HG03280 (cell line): ENCODE data around the gene SUN5.

Experiments used
- ATAC-seq: cut with Tn5 transposase; IDR thresholded peaks from one replicate; pipeline ENCODE4 v1.9.1; 2021; ENCODE audit warnings: mild to moderate bottlenecking, moderate library complexity; ENCODE audit not compliant: unreplicated experiment

The SUN5 gene

GRCh38 chr20:32997431-32997830 lies 6.8 kb downstream of the SUN5 start:
- no peak for ATAC-seq

DNA sequence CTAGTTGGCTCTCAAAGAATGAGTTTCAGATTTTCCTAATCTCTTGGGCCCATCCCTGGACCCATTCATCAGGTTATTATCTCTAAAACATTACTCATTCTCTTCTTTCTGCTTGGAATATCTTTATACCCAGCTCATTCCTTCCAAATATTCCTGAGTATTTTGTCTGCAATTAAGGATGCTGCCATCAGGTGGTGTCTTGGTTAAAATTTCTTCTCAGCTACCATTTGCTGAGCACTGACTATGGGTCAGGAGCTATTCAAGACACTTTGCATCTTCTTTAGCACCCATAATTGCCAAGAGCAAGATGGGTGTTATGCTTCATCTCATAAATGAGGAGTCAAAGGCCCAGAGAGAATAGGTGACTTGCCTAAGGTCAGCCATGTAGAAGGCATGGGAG lies 8.4 kb downstream of the SUN5 start:
- no peak for ATAC-seq

DNA sequence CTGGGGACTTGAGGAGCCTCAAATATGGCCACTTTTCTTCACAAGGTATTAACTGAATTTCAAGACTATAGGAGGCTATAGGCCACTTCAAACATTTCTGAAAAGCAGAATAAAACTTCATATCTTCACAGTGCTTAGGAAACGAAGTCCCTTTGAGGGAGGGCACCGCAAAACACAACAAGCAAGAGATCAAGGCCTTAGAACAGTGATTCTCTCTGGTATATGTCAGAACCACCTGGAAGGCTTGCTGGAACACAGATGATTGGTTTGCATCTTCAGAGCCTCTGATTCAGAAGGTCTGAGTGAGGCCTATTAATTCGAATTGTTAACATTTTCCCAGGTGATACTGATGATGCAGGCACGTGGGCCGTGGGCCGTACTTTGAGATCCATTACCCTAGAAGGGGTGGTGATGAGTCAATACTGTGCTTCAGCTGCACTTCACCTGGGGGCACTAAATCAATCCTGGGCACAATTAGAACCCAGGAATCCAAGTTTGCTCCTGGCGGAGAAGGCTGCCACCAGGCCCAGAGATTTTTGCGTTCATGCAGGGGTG lies 10.7 kb downstream of the SUN5 start:
- no peak for ATAC-seq

DNA sequence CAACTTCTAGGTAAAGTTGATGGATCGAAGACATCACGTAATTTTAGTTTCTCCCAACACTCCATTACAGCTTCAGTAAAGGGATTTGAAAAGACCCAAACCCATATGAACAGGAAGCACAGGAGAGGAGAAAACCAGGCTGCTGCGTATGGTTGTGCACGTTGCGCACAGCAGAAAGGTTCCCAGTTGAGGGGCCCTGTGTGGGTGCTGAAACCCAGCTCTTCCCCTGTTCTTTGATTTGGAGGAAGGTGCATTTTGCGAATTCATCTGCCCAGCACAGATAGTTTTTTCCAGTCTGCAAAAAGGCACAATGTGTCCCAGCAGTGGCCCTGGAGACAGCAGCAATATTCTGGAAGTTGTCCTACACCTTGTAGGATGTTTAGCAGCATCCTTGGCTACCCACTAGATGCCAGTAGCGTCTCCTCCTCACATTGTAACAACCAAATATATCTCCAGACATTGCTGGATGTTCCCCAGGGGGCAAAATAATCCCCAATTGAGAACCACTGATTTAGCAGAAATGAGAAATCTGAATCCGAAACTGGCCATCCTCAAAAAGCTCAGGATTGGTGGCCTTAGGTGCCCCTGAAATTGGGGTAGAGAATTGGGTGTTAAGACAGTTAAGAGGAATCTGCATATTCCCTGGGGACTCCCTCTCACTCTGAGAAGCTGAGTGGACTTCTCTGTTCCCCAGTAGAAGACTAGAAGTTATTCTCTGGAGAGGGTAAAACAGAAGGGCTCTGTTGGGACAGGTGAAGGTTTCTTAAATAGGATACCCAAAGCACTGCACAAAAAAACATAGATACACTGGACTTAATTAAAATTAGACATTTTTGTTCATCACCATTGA lies 12.2 kb downstream of the SUN5 start:
- ATAC-seq, result no peak

DNA sequence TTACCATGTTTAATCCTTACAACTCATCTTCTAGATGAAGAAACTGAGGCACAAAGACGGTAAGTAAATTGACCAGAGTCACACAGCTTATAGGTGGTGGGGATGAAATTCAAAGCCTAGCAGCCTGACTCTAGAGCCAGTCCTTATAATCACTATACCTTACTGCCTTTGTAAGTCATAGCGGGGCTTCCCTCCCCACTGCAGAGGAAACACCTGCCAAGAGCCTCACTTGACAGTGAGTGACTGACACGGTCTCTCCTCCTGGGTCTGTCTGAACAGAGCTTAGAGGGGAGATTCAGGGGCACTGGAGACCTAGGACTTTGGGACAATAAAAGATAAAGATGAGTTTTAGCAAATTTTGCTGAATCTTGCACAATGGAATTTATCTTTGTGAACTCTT lies 12.8 kb downstream of the SUN5 start:
- no peak for ATAC-seq

DNA sequence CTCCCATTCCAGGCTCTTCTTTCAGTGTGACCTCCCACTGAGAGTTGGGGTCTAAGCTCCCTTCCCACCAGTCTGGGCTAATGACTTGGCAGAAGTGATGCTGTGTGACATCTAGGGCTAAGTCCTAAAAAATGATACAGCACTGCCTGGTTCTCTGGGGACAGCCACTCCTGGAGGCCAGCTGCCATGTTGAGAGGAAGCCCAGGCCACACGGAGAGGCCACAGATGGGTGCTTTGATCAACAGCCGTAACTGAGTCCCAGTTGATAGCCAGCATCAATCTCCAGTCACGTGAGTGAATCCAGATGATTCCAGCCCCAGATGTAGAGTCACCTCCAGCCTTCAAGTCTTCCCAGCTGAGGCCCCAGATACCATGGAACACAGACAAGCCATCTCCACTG lies 13.8 kb downstream of the SUN5 start:
- ATAC-seq, result no peak

- ATAC-seq, result no peak
These were observed 14.5 kb downstream of the SUN5 start for GRCh38 chr20:32989507-32990283.

- no peak for ATAC-seq
These were observed 16.2 kb downstream of the SUN5 start for GRCh38 chr20:32988008-32988407.

- no peak for ATAC-seq
These were observed 17.0 kb downstream of the SUN5 start for GRCh38 chr20:32987044-32987825.

- ATAC-seq, result no peak
These were observed 17.8 kb downstream of the SUN5 start for GRCh38 chr20:32986331-32986966.

DNA sequence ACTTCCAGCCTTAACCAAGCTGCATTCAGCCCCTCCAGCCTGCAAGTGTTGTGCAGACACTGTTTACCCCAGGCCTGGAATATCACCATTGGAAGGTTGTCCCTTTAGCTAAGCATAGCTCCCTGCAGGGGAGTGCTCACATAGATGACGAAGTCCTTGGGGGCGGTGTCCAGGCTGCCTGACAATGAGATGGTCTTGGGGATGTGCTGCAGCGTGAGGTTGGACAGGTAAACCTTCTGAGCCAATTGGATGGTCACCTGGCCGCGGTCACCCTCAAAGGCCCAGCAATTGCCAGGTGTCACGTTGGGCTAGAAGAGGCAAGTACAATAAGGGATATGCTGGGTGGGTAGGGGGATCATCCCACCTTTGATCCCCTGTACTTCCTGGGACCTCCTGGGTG lies 18.6 kb downstream of the SUN5 start:
- ATAC-seq, result no peak

- no peak for ATAC-seq
These were observed 19.4 kb downstream of the SUN5 start for GRCh38 chr20:32984631-32985354.

GRCh38 chr20:32984196-32984595 lies 20.0 kb downstream of the SUN5 start:
- ATAC-seq, result no peak

DNA sequence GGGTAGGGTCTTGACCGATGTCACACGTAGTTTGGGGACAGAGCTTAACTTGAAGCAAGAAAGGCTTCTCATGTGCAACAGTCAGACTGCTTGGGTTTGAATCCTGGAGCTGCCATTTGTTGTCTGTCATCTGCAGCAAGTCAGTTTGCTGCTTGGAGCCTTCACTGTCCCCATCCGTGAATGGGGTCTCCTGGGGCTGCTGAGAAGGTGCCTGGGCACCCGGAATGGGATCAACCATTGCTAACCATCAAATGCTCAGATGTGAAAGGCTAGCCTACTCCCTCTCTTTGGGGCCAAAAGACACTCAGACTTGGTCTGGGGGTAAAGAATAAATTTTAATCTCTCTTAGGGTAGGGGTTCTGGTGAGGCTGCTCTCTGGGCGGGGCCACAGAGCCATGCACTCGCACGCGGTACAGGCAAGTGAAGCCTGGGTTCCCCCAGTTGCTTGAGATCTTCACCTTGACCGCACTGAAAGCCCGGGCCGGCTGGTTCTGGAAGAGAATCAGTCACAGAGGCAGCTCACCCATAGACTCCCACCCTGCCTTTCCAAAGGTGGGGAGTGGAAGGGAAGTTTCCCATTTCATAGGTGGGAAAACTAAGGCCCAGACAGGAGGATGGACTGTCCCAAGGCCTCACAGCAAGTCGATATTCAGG lies 20.6 kb downstream of the SUN5 start:
- no peak for ATAC-seq

GRCh38 chr20:32982617-32983458 lies 21.4 kb downstream of the SUN5 start:
- ATAC-seq, result no peak

DNA sequence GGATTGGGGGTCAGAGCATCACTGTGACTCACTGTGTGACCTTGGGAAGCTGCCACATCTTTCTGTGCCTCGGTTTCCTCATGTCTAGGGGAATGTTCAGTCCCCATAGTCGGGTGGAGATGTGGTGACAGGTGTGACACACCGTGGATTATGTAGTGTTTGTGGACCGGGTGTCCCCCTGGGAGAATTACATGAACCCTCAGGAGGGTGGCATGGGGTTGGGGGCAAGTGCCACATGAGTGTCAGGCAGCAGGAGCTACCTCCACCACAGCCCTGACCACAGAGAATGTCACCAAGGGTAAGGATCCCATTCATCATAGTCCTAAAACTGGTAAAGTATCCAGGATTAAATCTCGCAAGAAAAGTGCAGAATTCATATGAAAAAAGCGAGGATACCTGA lies 23.2 kb downstream of the SUN5 start:
- no peak for ATAC-seq

GRCh38 chr20:32980131-32980941 lies 23.9 kb downstream of the SUN5 start:
- no peak for ATAC-seq
